ENCODE results near the gene ERVW-1.
"Not testable (repeated sequence)": the region's sequence is repeated elsewhere in the genome, so short reads cannot be mapped to it uniquely, and the experiment has no call there.

The ERVW-1 gene, protein sequence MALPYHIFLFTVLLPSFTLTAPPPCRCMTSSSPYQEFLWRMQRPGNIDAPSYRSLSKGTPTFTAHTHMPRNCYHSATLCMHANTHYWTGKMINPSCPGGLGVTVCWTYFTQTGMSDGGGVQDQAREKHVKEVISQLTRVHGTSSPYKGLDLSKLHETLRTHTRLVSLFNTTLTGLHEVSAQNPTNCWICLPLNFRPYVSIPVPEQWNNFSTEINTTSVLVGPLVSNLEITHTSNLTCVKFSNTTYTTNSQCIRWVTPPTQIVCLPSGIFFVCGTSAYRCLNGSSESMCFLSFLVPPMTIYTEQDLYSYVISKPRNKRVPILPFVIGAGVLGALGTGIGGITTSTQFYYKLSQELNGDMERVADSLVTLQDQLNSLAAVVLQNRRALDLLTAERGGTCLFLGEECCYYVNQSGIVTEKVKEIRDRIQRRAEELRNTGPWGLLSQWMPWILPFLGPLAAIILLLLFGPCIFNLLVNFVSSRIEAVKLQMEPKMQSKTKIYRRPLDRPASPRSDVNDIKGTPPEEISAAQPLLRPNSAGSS

DNA sequence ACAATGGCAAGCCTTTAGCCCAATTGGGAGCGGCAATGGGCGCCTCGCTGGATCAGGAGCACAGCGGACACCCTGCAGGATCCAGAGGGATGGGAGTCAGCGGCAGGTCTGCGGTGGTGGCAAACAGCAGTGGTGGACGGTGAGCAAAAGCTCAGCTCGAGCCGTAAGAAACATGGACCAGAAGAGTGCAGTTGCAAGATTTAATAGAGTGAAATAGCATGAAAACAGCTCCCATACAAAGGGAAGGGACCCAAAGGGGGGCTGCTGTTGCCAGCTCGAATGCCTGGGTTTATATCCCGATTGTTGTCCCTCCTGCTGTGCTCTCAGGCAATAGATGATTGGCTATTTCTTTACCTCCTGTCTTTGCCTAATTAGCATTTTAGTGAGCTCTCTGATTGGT is at the start of gene ERVW-1:
Gene ERVW-1, minus strand, starts transcription at position 266 of the 400 bp plus-strand sequence. CDS start 7,565 bp downstream, outside the sequence.
- not testable (repeated sequence) for DNase-seq

DNA sequence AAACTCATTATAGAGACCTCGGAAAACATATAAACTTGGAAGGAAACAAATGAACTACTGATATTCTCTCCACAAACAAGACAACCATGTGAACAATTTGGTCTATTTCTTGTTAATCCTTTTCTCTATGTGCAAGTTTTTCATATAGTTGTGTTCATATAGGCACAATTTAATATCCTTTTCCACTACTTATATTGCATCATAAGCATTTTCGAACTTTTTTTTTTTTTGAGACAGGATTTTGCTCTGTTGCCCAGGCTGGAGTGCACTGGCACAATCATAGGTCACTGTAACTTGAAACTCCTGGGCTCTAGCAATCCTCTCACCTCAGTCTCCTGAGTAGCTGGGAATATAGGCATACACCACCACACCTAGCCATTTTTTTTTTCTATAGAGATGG is 45.4 kb upstream of the ERVW-1 start:
- DNase-seq = no peak

DNA sequence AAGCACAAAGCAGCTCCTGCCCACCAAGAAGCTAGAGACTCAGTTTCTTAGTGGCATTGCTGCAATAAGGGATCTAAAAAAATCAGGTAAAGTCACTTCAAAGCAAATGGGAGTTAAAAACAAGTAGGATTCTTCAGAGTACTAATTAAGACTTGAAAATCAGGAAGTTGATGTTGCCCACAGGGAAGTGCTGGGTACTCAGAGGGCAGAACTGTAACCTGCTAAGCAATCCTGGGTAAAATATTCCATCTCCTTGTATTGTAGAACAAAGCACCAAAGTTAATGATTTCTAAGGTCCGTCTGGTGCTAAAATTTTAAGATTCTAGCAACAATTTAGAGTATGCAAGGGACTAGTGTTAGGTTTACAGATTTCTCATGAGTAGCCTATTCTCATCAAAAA is 42.3 kb upstream of the ERVW-1 start:
- DNase-seq = no peak

DNA sequence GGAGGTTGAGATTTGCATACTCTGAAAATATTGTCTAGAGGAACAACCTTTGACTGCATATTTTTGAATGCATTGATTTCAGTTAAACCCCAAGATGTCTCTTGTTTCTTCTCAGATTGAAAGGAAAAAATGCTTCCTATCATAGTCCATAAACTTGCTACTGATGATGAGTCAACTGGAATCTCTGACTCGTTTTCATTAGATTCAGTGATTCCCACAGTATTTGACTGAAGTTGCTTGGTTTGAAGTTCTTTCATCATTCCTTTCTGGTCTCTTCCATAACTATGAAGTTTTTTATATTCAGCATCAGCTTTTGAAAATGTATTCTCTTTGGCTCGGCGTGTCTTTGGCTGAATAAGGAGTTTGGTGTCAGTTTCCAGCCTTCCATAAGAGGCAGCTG is 39.9 kb upstream of the ERVW-1 start:
- no peak for DNase-seq

DNA sequence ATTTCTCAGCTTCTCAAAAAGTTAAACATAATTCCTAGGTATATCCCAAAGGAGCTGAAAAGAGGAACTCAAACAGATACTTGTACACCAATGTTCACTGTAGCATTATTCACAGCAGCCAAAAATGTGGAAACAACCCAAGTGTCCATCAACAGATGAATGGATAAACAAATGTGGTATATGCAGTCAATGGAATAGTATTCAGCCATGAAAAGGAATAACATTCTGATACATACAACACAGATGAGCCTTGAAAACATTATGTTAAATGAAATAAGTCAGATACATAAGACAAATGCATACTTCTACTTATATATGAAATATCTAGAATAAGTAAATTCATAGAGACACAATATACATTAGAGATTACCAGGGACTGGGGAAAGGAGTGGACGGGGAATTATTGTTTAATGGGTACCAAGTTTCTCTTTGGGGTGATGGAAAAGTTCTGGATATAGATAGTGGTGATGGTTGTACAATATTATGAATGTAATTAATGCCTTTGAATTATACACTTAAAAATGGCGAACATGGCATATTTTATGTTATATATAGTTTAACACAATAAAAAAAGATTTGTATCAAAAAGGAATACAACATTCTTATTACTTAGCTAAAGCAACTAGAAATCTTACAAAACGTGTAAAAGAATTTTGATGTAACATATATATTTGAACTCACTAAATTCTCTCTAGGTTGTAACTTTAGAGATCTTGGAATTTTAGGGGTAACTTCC is 35.6 kb upstream of the ERVW-1 start:
- no peak for DNase-seq

DNA sequence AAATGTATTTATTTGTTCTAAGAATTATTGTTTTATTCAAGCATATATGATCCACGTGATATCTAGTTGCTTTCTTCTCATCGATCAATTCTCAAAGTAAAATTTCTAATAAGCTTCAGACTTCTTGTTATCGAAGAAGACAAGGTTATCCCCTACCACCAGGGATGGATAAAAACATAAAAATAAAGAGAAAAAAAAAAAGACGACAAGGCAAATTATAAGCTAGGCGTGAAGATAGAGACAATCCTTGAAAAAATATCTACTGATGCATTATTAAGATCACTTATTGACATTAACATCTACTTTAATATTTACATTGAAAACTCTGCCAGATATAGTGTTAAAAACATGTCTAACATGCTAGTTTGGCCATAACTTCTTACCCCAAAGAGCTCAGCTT is 31.2 kb upstream of the ERVW-1 start:
- DNase-seq = no peak

DNA sequence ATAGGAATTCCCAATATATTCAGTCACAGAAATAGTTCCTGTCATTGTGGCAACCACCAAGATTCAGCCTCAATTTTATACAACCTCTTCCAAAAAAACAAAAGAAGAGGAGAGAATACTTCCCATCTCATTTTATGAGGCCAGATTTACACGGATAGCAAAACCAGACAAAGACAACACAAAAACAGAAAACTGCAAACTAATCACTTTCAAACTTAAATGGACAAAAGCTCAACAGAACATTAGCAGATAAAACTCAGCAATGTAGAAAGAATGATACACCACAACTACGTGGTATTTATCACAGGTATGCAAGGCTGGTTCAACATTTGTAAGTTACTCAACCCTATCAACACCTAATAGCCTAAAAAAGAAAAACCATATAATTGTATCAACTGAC is 28.6 kb upstream of the ERVW-1 start:
- no peak for DNase-seq

DNA sequence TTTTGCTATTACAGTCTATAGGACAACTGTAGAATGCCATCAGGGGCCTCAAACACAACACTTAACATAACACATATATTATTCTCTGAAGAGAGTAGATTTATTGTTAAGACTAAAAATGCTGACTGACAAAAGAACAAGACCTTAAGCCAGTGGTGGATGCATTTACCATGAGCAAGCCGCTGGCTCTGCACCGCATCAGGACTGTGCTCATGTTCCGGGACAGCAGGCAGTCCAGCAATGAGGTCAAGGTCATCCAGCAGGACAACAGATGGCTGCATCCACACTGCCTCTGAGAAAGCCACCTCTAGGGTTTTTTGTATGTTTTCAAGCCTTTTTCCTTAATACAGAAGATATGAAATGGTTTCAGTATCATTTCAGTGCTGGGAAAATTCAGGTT is 26.8 kb upstream of the ERVW-1 start:
- no peak for DNase-seq

DNA sequence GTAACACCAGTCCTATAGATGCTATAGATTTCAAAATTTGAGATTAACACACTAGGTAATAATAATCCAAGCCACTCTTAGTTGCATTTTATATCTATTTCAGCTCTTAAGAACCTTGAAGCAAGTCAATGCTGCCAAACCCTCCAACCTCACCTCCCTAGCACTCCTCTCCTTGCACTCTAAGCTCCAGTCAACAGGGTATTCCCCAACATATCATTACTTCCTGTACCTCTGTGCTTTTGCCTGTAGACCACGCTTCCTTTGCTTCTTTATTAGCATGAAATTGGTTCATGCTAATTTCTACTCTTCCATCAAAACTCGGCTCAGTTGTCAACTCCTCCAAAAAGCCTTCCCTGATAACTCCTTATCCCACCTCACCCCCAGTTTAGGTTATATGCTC is 26.0 kb upstream of the ERVW-1 start:
- no peak for DNase-seq

DNA sequence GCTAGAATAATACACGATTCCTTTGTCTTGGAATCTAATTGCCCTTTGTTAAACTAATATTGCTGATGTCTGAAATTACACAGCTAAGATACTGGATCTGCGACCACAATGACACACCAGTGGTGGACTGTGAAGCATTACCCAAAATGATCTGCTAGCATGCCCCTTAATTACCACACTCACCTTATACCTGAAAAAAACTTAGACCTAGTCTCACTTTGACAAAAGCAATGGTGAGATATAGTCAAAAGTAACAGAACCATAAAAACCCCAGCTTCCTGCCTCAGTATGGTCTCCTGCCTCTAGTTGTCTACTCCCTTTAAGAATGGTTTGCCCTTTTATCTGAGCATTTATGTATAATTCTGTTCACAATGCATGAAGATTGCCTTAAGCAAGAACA is 20.8 kb upstream of the ERVW-1 start:
- DNase-seq = no peak

DNA sequence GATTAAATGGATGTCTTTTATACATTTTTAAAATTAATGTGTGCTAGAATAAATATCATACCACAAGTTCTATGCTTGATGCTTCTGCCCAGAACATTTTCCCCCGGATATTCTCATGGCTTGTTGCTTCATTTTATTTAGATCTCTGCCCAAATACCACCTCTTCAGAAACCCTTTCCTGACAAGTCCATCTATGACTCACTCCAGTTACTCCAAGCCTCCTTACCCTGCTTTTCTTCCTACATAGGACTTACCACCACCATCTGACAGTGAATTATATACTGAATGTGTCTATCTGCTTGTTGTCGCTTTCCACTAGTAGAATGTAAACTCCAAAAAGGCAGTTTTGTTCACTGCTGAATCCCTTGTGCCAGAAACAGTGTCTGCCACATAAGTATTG is 19.1 kb upstream of the ERVW-1 start:
- DNase-seq = no peak

DNA sequence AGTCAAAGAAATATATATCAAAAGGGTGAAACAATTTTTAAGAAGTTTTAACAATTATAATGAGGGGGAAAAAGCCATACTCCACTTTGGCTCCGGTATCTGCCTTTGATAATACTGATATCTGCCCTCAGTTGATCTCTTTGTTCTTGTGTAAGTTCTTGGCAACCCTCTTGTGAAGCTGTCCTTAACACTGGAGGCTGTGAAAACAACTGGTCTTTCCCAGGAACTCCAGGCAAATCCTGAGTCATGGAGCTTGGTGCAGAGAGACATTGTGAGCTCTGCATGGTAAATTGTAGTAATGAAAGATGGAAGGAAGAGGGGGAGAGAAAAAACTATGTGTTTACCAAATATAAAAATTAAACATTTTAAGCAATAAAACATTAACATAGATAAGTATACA is 11.9 kb upstream of the ERVW-1 start:
- DNase-seq = no peak

DNA sequence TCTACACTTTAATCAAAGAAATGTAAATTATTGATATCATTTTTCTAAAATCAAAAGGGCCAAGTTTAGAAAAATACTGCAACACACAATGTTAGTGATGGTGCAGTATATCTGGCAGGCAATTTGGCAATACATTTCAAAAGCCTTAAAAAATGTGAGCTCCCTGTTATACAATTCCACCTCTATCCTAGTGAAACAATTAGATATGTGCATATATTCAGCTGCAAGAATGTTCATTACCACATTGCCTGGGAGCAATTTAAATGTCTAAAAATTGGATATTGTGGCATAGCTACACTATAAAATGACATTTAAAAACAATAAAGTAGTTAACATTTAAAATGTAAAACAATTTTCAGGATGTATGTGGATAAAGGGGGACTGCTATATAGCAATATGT is 10.1 kb upstream of the ERVW-1 start:
- no peak for DNase-seq

DNA sequence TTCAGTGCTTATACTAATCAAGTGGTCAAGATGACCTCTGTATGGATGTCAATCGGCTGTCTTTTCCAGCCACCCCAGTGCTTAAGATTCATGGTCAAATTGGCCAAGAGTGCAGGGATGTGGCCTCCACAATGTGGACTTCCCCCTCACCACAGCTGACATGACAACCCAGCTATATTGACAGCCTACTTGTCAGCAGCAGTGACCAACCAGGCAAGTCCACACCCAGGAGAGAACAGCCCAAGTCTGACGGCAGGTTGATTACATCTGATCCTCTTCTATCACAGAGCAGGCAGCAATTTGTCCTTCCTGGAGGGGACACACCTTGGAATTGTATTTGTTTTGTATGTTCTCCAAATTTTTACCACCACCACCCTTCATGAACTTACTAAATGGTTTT is 8.2 kb upstream of the ERVW-1 start:
- DNase-seq = no peak

DNA sequence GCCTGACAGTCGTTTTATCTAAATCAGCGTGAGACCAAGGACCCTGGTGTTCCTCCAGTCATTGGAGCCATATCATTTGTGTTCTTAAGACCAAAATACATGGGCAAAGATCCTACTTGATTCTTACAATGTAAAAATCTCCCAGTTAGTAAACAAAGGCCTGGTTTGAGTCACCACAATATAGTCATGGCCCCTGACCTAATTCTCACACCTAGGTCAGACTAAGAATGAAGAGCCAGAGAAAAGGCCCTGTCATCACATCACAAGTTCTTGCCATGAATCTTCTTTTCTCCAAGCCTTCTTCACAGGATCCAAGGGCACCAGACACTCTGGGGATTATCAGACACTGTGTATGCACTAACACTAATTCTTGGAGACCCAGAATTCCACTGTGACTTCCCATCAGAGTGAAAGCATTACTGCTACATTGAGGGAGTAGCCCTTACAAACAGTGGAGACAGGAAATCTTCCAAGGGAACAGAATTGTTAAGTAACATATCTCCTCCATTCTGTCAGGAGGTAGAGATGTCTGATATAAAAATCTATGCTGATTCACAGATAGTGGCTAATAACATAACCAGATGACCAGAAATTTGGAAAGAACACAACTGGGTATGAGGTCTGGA is 7.6 kb upstream of the ERVW-1 start:
- DNase-seq = no peak

DNA sequence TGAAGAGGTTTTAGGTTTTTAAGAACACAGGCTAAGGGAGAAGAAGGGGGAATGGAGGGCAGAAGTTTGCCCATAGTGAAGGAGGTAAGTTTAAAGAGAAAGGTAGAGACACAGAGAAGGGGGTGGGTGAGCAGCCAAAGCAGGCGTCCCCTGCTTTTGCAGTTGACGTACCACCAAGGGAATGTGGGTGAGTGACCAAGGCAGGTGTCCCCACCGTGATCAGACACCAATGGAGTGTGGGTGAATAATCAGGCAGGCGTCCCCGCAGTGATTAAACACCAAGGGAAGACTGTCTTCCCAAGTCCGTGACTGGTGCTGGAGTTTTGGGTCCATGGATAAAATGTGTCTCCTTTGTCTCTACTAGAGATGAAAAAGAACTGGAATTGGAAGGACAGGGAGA is 6.5 kb upstream of the ERVW-1 start:
- not testable (repeated sequence) for DNase-seq

DNA sequence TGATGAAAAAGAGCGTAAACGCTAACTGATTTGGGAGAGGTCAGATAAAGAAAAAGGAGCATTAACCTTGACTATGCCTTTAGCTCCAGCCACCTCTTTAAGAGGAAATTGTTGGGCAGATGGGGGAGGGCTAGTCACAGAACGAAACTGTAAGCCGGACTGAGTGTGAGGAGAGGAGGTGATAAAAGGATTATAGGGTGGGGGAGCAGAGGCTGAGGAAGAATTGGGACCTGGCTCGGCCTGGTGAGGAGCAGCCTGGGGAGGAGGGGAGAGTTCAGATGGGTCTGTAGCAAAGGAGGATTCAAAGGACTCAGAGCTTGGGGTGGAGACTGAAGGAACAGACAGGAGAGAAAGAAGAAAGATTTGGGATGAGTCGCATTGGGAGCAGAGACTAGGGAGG is 5.9 kb upstream of the ERVW-1 start:
- not testable (repeated sequence) for DNase-seq

DNA sequence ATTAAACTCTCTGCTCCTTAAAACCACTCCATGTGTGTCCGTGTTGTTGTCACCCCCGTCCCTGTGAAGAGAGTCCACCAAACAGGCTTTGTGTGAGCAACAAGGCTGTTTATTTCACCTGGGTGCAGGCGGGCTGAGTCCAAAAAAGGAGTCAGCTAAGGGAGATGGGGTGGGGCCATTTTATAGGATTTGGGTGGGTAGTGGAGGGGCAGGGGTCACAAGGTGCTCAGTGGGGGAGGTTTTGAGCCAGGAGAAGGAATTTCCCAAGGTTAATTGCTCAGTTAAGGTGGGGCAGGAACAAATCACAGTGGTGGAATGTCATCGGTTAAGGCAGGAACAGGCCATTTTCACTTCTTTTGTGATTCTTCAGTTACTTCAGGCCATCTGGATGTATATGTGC is 1.4 kb upstream of the ERVW-1 start:
- not testable (repeated sequence) for DNase-seq

DNA sequence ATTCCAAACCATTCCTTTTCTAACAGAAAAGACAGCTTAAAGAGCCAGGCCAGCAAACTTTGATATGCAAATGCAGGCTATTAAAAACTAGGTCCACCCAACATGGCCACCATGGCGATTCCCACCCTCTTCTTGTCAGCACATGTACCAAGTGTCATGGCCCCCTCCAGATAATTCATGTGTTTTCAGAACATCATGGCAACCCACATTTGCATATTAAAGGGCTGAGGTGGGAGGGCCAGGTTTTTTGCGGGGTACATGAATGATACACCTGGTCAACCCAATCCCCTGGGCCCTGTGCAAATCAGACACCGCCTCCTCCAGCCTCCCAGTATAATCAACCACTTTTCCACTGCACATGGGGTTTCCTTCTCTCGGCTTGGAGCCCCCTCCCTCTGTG is 965 bp upstream of the ERVW-1 start:
- no peak for DNase-seq

DNA sequence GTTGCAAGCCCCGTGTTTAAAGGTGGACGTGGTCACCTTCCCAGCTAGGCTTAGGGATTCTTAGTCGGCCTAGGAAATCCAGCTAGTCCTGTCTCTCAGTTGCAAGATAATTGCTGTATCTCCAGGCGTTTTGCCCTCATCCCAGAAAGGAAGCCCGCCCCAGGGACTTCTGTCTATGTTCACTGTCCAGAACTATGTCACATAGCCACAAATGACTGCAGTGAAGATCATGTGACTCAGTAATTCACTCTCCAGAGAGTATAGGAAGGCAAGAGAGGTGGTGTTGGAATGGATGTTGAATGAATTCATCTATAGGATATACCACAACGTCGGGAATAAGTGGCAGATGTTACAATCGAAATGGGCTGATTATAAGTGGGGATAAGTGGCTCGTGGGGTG is 349 bp upstream of the ERVW-1 start:
- DNase-seq = no peak

DNA sequence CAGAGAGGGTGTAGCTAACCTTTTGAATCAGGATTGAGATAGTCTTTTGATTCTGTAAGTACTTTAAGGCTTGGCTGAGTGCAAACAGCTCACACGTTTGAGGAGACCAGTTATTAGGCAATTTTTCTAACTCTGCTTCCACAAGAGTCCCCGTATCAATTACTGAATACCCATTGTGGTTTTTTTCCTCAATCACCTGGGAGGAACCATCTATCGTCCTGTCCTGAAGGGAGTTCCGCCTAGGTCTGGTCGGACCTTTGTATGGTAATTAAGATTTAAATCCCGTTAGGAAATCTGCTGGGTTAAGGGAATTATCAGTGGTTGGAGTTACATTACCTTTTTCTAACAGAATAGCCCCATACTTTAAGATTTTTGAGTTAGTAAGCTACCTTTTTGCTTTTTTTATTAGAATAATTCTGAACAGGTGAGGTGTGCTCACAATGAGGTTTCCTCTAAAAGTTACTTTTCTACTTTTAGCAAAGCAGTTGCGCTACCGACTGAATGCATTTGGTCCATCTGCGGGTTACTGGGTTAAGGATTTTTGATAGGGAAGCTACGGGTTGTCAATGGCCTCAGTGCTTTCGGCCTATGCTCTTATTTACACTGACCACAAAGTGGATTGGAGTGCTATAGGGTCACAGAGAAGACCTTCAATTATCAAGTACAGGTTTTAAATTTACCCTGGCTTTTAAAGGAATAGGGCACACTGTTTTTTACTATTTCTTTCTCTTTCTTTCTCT is 1.7 kb downstream of the ERVW-1 start:
- not testable (repeated sequence) for DNase-seq

DNA sequence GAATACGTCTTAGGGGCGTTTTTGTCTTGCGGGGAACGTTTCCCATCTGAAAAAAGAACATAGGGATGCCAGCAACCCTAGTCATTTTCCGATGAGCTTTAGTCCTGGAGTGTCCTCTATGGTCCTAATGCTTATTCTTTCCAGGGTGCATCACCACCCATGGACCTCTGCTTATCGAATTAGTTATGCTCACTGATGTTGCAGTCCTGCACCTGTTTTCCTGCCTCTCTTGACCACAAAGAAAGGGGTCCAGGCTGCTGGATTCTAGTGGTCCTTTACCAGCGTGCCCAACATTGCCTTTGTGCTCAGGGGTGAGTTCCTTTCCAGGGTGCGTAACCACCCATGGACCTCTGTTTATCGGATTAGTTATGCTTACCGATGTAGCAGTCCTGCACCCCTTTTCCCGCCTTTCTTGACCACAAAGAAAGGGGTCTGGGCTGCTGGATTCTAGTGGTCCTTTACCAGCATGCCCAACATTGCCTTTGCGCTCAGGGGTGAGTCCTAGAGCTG is 2.4 kb downstream of the ERVW-1 start:
- not testable (repeated sequence) for DNase-seq

DNA sequence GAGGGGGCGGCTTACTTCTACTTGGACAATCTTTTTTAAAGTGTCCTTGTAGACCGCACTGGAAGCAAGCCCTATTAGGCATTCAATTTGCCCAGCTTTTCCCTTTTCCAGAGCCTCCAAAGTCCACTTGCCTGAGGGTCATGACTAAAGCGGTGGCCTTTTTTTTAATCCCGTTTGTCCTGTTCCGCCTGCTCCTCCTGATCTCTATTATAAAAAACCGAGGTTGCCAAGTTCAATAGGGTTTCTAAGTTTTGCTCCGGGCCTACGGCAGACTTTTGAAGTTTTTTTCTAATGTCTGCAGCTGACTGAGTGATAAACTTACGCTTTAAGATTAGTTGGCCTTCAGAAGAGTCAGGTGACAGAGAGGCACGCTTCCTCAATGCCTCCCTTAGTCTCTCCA is 3.8 kb downstream of the ERVW-1 start:
- DNase-seq = not testable (repeated sequence)
